HS-27A (cell line): Measurements from ENCODE around the gene ZNF574.
A peak's percentile ranks its signal among the peaks of the same experiment; 100 is the strongest.

ENCODE experiments used
- DNase-seq: peaks from one replicate; pipeline ENCODE4 v3.0.0-alpha.2; 2012; ENCODE audit warnings: low read depth, missing footprints

ZNF574 gene

DNA sequence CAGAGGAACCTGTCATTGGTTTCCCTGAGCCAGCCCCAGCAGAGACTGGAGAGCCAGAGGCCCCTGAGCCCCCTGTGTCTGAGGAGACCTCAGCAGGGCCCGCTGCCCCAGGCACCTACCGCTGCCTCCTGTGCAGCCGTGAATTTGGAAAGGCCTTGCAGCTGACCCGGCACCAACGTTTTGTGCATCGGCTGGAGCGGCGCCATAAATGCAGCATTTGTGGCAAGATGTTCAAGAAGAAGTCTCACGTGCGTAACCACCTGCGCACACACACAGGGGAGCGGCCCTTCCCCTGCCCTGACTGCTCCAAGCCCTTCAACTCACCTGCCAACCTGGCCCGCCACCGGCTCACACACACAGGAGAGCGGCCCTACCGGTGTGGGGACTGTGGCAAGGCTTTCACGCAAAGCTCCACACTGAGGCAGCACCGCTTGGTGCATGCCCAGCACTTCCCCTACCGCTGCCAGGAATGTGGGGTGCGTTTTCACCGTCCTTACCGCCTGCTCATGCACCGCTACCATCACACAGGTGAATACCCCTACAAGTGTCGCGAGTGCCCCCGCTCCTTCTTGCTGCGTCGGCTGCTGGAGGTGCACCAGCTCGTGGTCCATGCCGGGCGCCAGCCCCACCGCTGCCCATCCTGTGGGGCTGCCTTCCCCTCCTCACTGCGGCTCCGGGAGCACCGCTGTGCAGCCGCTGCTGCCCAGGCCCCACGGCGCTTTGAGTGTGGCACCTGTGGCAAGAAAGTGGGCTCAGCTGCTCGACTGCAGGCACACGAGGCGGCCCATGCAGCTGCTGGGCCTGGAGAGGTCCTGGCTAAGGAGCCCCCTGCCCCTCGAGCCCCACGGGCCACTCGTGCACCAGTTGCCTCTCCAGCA, 4.2 kb downstream of the ZNF574 start:
- DNase-seq: no peak

DNA sequence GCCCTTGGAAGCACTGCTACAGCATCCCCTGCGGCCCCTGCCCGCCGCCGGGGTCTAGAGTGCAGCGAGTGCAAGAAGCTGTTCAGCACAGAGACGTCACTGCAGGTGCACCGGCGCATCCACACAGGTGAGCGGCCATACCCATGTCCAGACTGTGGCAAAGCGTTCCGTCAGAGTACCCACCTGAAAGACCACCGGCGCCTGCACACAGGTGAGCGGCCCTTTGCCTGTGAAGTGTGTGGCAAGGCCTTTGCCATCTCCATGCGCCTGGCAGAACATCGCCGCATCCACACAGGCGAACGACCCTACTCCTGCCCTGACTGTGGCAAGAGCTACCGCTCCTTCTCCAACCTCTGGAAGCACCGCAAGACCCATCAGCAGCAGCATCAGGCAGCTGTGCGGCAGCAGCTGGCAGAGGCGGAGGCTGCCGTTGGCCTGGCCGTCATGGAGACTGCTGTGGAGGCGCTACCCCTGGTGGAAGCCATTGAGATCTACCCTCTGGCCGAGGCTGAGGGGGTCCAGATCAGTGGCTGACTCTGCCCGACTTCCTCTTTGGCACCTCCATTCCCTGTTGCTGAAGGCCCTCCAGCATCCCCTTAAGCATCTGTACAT, 4.9 kb downstream of the ZNF574 start:
- DNase-seq: no peak

DNA sequence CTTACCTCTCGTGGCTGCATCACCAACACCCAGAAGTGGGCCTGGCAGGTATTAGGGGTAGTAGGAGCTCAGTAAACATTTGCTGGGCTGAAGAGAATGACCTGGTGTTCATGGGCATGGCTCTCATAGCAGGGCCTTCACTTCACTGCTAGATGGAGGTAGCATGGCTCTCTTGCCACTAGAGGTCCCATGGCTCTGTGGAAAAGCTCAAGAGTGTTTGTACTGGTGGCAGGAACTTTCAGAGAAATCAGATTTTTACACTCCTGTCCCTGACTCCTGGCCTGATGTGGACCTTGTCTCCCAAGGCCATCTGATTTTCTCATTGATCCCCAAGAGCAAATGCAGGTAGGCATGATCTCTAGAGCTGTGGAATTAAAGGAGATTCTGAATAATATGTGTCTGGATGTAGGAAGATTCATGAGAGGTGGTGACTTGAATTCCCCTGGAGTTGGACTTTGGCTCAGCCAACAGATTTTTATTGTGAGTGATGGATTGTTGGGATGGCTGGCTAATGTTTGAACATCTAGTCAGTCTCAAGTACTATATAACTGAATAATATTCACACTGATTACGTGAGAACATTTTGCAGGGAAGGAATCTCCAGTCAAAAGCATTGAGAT, 5.7 kb downstream of the ZNF574 start:
- DNase-seq: no peak

DNA sequence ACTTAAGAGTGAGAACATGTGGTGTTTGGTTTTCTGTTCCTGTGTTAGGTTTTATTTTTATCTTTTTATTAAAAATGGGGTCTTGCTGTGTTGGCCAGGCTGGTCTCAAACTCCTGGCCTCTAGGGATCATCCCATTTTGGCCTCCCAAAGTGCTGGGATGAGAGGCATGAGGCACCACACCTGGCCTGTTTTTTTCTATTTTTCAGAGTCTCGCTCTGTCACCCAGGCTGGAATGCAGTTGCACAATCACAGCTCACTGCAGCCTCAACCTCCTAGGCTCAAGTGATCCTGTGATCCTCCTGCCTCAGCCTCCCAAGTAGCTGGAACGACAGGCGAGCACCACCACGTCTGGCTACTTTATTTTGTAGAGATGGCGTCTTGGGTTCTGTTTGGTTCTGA, 7.6 kb downstream of the ZNF574 start:
- DNase-seq: no peak

DNA sequence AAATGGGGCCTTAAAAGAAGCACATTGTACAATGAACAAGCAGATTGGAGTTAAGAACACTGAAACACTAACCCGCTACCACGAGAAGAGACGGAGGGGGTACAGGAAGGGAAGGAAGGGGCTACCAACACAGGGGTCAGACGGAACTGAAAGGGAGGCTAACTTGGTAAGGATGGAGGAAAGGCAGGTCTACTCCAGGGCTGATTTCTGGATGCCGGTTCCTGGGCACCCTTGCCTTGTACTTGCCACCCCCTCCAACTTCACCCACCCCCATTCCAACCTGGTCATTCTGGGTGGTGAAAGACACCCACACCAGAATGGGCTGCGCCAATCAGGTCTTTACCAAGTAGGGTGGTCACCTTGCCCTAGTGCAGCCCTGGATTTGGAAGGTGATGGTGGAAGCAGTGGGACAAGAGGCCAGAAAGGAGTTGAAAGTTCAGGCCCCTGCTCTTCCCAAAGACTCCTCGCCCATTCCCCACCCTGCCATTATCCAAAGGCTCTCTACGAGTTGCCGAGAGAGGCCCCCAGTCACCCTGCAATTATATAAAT, 10.3 kb downstream of the ZNF574 start:
- no peak for DNase-seq

DNA sequence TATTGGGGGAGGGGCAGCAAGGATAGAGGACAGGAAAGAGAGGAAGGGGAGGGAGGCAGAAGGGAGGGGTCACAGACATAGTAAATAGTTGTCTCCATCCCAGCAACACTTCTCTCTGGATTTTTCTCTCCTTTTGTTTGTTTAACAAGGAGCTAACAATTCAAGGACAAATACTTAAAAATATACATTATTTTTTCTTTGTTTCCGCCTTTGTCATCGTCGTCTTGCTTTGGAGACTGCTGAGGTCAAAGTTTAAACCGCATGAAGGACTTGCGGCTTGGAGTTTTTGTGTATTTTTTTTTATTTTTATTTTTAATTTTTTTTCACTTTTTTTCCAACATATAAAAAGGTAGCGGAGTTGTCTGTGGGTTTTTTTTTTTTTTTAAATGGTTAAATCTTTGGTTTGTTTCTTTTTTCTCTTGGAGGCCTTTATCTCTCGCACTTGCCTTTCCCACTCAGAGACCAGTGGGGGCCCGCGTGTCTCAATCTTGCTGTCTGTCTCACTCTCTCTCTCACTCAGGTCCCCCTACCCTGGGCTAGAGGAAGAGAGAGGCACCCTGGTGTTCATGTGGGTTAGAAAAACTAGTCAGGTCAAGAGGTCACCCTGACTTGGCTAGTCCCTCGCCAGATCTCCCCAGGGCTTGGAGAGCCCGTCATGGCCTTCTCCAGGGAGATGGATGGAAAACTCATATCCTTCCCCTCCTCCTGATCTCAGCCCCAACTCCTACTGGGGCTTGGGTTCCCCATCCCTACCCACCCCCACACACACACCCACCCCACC, 11.0 kb downstream of the ZNF574 start:
- DNase-seq: no peak

DNA sequence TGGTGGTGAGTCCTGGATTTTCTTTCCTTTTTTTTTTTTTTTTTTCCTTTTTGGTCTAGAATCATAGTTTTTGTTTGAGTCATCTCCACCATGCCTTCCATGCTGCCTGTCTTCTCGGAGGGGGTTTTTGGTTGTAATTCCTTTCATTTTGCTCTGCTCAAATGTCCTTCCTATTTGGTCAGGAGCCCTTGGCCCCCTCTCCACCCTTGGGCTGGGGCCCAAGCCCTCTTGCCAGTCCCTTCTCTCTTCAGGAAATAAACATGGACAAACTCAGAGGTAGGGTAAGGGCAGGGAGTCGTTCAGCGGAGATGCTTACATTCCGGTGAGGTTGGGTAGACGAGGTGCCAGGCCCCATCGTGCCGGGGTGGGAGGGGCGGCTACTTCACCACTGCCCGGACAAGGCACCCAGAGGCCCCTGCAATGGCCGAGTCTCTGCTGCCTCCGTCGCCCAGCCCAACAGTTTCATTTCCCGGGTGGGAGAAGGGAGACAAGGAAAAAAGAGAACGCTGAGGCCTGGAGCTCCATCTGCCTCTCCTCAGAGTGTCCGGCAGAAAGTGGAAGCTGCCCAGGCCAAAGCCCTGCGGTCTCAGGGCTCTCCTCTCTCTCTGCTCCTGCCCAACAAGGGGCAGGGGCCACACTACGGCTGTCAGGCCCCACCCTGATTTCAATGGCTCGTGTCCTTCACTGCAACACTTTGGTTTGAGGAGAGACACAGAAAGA, 12.7 kb downstream of the ZNF574 start:
- peak; percentile 93 for DNase-seq

DNA sequence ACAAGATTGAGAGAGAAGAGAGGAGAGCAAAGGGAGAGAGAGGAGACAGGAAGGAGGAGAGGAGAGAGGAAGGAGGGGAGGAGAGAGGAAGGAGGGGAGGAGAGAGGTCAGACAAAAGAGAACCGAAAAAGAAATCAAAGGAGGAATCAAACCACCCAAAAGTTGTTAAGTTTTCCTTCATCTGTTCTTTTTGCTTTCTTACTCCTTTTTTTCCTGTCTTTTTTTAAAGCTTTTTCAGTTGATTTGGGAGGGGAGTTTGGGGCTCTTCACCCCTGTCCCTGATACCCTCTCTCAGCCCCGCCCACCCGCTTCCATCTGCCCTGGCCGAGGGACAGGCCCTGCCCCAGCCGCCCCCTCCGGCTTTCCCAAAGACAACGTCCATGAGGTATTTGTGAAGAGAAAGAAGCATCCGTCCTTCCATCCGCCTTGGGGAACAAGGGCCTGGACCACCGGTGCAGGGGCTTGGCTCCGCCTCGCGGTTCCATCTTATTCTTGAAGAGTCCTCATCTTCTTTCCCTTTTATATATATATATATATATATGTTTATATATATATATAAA, 13.3 kb downstream of the ZNF574 start:
- DNase-seq: no peak

DNA sequence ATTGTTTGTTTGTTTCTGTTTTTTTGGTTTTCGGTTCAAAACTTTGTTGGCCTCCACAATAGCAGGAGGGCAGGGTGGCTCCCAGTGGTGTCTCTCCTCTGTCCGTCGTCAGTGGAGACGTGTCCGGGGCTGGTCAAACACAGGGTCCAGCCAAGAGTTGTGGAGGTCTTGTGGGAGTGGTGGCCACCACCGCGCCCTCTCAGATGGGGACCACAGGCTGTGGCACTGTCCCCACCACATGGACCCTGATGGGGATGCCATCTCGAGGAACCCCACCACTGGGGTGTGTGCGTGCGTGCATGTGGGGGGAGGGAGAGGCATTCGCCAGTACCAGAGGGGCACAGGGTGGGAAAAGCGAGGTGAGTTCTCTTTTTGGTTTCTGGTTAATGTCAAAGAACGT, 13.8 kb downstream of the ZNF574 start:
- DNase-seq: no peak

DNA sequence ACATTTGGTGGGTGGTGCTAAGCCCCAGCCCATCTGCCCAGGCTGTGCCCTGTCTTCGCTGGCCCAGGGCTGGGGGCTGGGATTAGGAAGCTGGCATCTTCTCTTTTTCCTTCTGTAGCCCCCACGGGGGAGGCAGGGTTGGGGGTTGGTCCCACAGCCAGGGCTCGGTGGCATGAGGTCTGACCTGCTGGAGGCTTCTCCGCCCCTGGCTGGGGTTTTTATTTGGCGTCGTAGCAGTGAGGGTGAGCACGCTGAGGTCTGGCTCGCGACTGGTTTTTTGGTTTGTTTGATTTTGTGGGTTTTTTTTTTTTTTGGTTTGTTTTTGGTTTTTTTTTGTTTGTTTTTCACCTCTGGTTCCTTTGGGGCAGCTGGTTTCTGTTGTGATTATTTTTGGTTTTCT, 14.7 kb downstream of the ZNF574 start:
- DNase-seq: no peak

DNA sequence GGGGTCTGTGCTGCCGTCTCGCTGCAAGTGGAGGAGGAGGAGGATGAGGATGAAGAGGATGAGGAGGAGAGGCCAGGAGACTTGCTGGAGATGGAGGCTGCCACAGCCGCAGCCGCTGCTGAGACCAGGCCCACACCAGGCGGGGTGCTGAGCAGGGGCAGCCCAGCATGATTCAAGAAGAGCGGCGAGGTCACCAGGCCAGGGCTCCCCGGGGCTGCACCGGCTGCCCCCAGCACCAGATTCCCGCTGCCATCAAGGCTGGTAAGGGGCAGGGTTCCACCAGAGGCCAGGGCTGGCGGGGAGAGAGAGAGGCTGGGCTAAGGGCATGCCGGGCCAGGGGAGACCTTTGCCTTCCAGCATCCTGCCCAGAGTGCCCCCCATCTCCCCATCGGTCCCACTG, 15.3 kb downstream of the ZNF574 start:
- DNase-seq: no peak

DNA sequence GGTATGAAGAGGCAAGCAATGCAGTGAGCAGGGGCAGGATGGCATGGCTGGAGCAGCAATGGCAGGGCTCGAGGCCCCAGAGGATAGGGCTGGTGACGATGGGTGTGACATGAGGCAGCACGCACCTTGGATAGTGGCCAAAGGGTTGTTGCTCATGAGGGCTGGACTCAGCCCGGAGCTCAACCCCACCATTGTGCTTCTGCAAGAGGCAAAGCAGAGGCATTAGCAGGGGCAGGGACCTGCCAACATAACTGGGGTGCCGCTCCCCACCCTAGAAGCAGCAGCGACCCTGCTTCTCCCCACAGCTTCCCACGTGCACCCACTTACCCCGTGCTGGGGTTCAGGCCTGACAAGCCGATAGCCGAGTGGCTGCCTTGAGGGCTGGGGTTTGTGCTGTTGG, 15.8 kb downstream of the ZNF574 start:
- DNase-seq: no peak

DNA sequence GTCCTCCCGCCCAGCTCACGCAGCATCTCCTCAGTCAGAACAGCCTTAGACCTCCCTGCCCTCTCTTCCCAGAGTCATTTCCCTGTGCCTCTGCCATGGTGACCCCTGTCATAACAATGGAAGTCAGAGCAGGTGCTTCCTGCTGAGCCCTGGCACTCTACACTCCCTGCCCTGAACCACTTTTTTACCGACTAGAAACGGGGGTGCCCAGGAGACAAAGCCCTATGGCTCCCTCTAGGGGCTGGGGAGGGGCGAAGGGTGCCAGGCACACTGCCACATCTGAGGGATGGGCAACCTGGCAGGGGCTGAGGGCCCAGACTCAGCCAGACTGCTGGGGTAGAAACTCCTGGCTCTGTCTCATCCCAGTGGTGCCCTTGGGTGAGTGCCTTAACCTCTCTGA, 16.4 kb downstream of the ZNF574 start:
- no peak for DNase-seq

DNA sequence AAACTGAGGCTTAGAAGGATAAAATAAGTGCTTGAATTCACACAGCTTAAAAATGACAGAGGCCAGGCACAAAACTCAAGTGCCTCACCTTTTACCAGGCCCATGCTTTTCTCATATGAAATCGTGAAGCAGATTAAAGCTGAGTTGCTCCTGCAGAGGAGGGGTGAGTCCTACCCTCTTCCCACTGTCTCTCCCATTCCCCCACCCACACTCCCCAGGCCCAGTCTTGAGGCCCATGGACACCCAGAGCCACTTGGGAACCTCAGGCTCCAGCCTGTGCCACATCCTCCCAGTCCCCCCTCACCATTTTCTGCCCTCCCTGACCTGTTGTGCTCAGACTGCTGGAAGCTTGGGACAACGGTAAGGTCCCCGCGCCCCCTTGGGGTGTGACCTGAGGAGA, 17.5 kb downstream of the ZNF574 start:
- no peak for DNase-seq

DNA sequence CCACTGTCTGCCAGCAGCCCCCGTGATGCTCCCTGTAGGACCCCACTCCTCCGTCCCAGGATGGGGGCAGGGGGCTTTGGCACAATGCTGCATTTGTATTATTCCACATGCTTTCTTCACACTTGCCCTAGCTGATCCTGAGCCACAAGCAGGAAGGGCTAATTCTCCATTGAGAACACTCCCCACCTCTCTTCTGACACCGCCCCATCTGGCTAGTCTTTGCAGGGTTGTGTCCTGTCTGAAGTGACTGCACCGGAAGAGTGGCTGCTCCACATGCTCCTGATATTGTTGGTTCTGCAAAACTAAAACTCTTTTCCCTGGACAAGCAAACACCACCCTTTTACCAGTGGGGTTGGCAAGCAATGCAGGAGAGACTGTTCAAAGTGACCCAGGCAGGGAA, 18.0 kb downstream of the ZNF574 start:
- no peak for DNase-seq

DNA sequence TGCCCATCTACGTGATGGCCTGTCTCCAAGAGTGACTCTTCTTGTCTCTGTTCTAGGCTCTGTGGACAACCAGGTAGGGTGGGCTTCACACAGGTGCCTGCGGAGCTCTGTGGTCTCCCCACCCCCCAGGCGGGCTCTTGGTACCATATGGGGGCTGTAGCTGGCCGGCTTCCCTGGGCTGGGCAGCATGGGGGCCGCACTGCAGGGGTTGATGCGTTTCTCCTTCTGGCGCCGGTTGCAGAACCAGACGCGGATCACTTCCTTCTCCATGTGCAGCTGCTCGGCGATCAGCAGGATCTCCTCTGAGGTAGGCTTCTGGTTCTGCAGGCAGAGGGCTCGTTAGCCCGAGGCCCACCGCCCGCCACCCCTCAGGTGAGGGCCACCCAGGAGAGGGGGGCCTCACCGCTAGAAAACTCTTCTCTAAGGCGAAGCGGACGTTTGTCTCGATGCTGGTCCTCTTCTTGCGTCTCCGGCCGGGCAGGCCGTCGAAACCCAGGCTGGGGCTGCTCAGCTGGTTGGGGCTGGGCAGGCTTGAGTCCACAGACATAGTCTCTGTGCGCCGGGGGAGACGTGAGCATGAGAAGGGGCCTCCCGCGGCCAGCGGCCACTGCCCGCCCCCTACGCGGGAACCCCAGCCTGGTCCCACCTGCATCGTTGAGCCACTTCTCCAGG, 19.3 kb downstream of the ZNF574 start:
- no peak for DNase-seq

DNA sequence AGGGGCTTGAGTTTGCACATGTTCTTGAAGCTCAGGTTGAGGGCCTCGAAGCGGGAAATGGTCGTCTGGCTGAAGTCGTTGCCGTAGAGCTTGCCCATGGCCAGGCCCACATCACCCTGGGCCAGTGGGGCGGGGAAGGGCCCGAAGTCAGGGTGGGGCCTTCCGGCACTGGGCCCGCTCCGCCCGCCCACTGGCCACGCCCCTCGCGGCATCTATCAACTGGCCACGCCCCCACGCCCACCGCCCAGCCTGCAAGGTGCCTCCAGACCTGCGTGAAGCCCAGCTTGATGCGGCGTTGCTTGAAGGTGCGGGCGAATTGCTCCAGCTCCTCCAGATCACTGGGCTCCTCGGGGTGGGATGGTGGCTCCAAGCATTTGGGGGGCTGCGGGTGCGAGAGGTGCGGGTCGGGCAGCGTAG, 19.9 kb downstream of the ZNF574 start:
- DNase-seq: no peak

DNA sequence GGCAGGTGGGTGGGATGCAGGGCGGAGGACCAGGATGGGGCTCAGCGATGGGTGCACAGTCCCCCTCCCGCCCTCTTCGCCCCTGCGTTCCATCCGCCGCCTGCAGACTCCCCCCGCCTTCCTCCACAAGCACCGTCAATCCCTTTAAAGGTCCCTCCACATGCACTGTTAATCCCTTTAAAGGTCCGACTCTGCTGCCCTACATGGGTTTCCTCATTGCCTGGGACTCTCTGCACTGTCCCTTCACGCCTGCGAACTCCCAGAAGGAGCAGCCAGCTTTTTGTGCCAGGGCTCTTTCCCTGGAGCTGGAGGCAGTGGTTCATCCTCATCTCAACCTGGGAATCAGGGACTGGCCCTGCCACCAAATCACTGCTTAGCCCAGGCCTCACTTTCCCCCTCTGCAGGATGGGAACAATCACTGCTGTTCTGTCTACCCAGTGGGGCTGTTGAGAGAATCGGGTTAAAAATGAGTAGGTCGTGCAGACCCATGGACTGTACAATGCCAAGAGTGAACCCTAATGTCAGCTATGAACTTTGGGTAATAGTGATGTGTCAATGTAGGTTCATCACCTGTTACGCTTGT, 20.4 kb downstream of the ZNF574 start:
- DNase-seq: no peak

DNA sequence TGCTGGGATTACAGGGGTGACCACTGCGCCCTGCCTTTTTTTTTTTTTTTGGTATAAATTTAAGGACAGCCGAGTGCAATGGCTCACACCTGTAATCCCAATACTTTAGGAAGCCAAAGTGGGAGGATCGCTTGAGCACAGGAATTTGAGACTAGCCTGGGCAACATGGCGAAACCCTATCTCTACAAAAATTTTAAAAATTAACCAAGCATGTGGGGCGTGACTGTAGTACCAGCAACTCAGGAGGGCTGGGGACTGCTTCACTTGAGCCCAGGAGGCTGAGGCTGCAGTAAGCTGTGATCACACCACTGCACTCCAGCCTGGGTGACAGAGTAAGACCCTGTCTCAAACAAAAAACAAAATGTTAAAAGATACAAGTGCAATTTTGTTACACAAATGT, 21.5 kb downstream of the ZNF574 start:
- DNase-seq: no peak

DNA sequence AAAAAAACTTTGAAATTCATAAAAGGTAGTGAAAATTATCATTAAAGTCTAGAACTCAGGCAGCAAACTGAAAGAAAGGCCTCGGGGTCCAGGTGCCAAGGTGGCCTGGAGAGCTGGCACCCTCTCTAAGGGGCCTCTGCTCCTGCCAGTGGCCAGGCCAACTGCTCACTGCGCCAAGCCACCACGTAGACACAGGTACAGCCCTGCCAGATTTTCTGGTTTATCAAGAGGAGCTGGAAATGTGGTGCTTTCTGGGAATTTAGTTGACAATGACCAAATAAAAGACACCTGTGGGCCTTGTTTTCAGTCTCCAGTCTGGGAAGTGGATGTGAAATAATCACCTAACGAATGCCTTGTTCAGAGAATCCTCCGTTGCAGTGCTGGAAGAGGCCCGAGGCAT, 22.8 kb downstream of the ZNF574 start:
- DNase-seq: no peak
